Neural progenitor cell (in vitro differentiated cells): ENCODE data around the gene UBE2E1. TPM values are rescaled to one million over a fixed set of nuclear protein-coding genes. Genes with fewer than 3 reads are reported as not detected.

Source experiments
- DNase-seq: peaks from one replicate; pipeline ENCODE4 v3.0.0-alpha.2; 2016; ENCODE audit warnings: low spot score
- H2AFZ ChIP-seq: fragments of 200-600 bp; sonication (generic); replicated peaks from 2 replicates; pipeline ENCODE4 v1.6.1; 2016; ENCODE audit warnings: antibody characterized with exemption
- H3F3A ChIP-seq: fragments of 200-600 bp; sonication (generic); 2 replicates; pipeline ENCODE4 v1.6.1; 2016; ENCODE audit warnings: antibody characterized with exemption, low read depth
- H3K27ac ChIP-seq: fragments of 200-600 bp; sonication (generic); 2 replicates; pipeline ENCODE4 v1.5.1; 2016; ENCODE audit warnings: mild to moderate bottlenecking
- H3K27me3 ChIP-seq: fragments of 200-600 bp; sonication (generic); 2 replicates; pipeline ENCODE4 v1.6.1; 2016; ENCODE audit warnings: mild to moderate bottlenecking, moderate library complexity
- H3K36me3 ChIP-seq: fragments of 200-600 bp; sonication (generic); 2 replicates; pipeline ENCODE4 v1.5.1; 2016
- H3K4me1 ChIP-seq: fragments of 200-600 bp; sonication (generic); 2 replicates; pipeline ENCODE4 v1.6.1; 2016; ENCODE audit warnings: mixed run types
- H3K4me2 ChIP-seq: fragments of 200-600 bp; sonication (generic); 2 replicates; pipeline ENCODE4 v1.6.1; 2016
- H3K4me3 ChIP-seq: fragments of 200-600 bp; sonication (generic); 2 replicates; pipeline ENCODE4 v1.5.1; 2016
- H3K79me2 ChIP-seq: fragments of 200-600 bp; sonication (generic); 2 replicates; pipeline ENCODE4 v1.6.1; 2016; ENCODE audit warnings: low read depth
- H3K9ac ChIP-seq: fragments of 200-600 bp; sonication (generic); 2 replicates; pipeline ENCODE4 v1.6.1; 2016
- H3K9me3 ChIP-seq: fragments of 200-600 bp; sonication (generic); 2 replicates; pipeline ENCODE4 v1.5.1; 2016; ENCODE audit warnings: low read depth
- H4K20me1 ChIP-seq: fragments of 200-600 bp; sonication (generic); 2 replicates; pipeline ENCODE4 v1.6.1; 2016; ENCODE audit warnings: low read depth
- H3K27ac Mint-ChIP-seq: 3 replicates; pipeline ENCODE4 v1.8.0; 2021; ENCODE audit warnings: mixed read lengths
- H3K27me3 Mint-ChIP-seq: 2 replicates; pipeline ENCODE4 v1.8.0; 2022; ENCODE audit warnings: low read depth, mild to moderate bottlenecking, inconsistent platforms, moderate library complexity, mixed read lengths; ENCODE audit not compliant: insufficient read depth
- H3K36me3 Mint-ChIP-seq: 3 replicates; pipeline ENCODE4 v1.8.0; 2021; ENCODE audit warnings: mixed read lengths
- H3K4me1 Mint-ChIP-seq: 3 replicates; pipeline ENCODE4 v1.8.0; 2021; ENCODE audit warnings: mixed read lengths
- H3K4me3 Mint-ChIP-seq: 3 replicates; pipeline ENCODE4 v1.8.0; 2021; ENCODE audit warnings: mild to moderate bottlenecking, moderate library complexity, mixed read lengths
- H3K9me3 Mint-ChIP-seq: 3 replicates; pipeline ENCODE4 v1.8.0; 2020; ENCODE audit warnings: mixed read lengths
- CTCF ChIP-seq: fragments of 200-600 bp; sonication (generic); IDR thresholded peaks from 2 replicates; pipeline ENCODE4 v1.5.1; 2017; ENCODE audit warnings: antibody characterized with exemption, mild to moderate bottlenecking
- EZH2 ChIP-seq: fragments of 200-600 bp; sonication (generic); IDR thresholded peaks from 2 replicates; pipeline ENCODE4 v1.6.1; 2017; ENCODE audit warnings: antibody characterized with exemption, mild to moderate bottlenecking, moderate library complexity
- EZH2phosphoT487 ChIP-seq: fragments of 200-600 bp; sonication (generic); IDR thresholded peaks from 2 replicates; pipeline ENCODE4 v1.6.1; 2017; ENCODE audit warnings: antibody characterized with exemption
- total RNA-seq: library from RNA; depleted of rRNA; stranded (reverse); fragments of >200 nt; gene quantifications from 2 replicates; pipeline ENCODE4 v1.2.3, GENCODE V29; 2015; ENCODE audit warnings: low replicate concordance

UBE2E1 gene
- total RNA-seq, 1 donor from 2014 or later = 391 TPM

GRCh38 chr3:23778446-23778845 lies 27.3 kb upstream of the UBE2E1 start:
- Histone ChIP-seq H3K9ac (no peak overlapping the region), H2AFZ (no peak overlapping the region), H3F3A (no peaks in the 10 kb centered on the region), H3K4me3 (no peak overlapping the region), H3K4me1 (peaks cover 12% of the 10 kb centered on the region), H3K36me3 (no peaks in the 10 kb centered on the region), H3K27ac (no peak overlapping the region), H3K27me3 (no peaks in the 10 kb centered on the region), H3K4me2 (no peak overlapping the region), H3K79me2 (no peaks in the 10 kb centered on the region), H4K20me1 (no peaks in the 10 kb centered on the region), H3K9me3 (no peaks in the 10 kb centered on the region)
- Mint-ChIP-seq H3K9me3 (no peaks in the 10 kb centered on the region), H3K27ac (no peak overlapping the region), H3K4me1 (peaks cover 14% of the 10 kb centered on the region), H3K27me3 (no peaks in the 10 kb centered on the region), H3K4me3 (no peak overlapping the region), H3K36me3 (no peaks in the 10 kb centered on the region)
- DNase-seq = no peak
- TF ChIP-seq EZH2phosphoT487 = no peak
- no peak for TF ChIP-seq EZH2
- no peak for TF ChIP-seq CTCF

GRCh38 chr3:23779841-23780240 lies 25.9 kb upstream of the UBE2E1 start:
- DNase-seq = no peak
- H3K4me1 Mint-ChIP-seq = peaks cover 14% of the 10 kb centered on the region

GRCh38 chr3:23781051-23781450 lies 24.7 kb upstream of the UBE2E1 start:
- Mint-ChIP-seq H3K9me3 (no peaks in the 10 kb centered on the region), H3K4me3 (no peak overlapping the region), H3K4me1 (peaks cover 14% of the 10 kb centered on the region), H3K27ac (no peak overlapping the region), H3K27me3 (peaks cover 3% of the 10 kb centered on the region), H3K36me3 (no peaks in the 10 kb centered on the region)
- Histone ChIP-seq H3K4me3 (no peak overlapping the region), H3K79me2 (no peaks in the 10 kb centered on the region), H3K27me3 (no peaks in the 10 kb centered on the region), H3K9ac (no peak overlapping the region), H3K4me1 (peaks cover 12% of the 10 kb centered on the region), H3K36me3 (no peaks in the 10 kb centered on the region), H3K9me3 (no peaks in the 10 kb centered on the region), H4K20me1 (no peaks in the 10 kb centered on the region), H3K27ac (no peak overlapping the region), H2AFZ (no peak overlapping the region), H3K4me2 (no peak overlapping the region), H3F3A (no peaks in the 10 kb centered on the region)
- no peak for DNase-seq
- TF ChIP-seq EZH2phosphoT487 (no peak), EZH2 (no peak), CTCF (no peak)

More at GRCh38 chr3:23779841-23780240, 25.9 kb upstream of the UBE2E1 start:
- no peaks in the 10 kb centered on the region for H3F3A ChIP-seq
- no peaks in the 10 kb centered on the region for H4K20me1 ChIP-seq
- no peak overlapping the region for H3K4me3 ChIP-seq
- no peak overlapping the region for H3K27ac ChIP-seq
- H3K79me2 ChIP-seq = no peaks in the 10 kb centered on the region
- peaks cover 3% of the 10 kb centered on the region for H3K27me3 Mint-ChIP-seq
- no peaks in the 10 kb centered on the region for H3K27me3 ChIP-seq
- H2AFZ ChIP-seq = no peak overlapping the region
- no peak overlapping the region for H3K9ac ChIP-seq
- H3K4me3 Mint-ChIP-seq = no peak overlapping the region
- no peak overlapping the region for H3K4me2 ChIP-seq
- peaks cover 12% of the 10 kb centered on the region for H3K4me1 ChIP-seq
- no peaks in the 10 kb centered on the region for H3K9me3 Mint-ChIP-seq
- H3K36me3 ChIP-seq = no peaks in the 10 kb centered on the region
- H3K9me3 ChIP-seq = no peaks in the 10 kb centered on the region
- TF ChIP-seq EZH2phosphoT487 (no peak), CTCF (no peak), EZH2 (no peak)
- no peak overlapping the region for H3K27ac Mint-ChIP-seq
- H3K36me3 Mint-ChIP-seq = no peaks in the 10 kb centered on the region
